ENCODE measurements around the gene PEX5.

The PEX5 gene

GRCh38 chr12:7158781-7159609 is 30.5 kb upstream of the PEX5 start:
- Histone ChIP-seq H3K27ac (ENCODE audit: low read depth, low read length) (peak overlapping the region; percentile 54), H3K9ac (ENCODE audit: low read length in 5 of 5) (no peak overlapping the region), H3K4me3 (ENCODE audit: low read depth in 1 of 5, low read length in 5 of 5) (no peak overlapping the region), H3K4me1 (ENCODE audit: control insufficient read depth in 5 of 5, insufficient read depth in 5 of 5, low read length in 5 of 5) (peaks cover 3 to 61% (median 53%) of the 10 kb centered on the region in 5 donors), H3K9me3 (ENCODE audit: control insufficient read depth in 5 of 5, low read length in 5 of 5) (no peaks in the 10 kb centered on the region), H3K36me3 (ENCODE audit: control insufficient read depth in 5 of 5, insufficient read depth in 5 of 5, low read length in 5 of 5) (peaks cover 0 to 22% (median 3%) of the 10 kb centered on the region in 5 donors), H3K27me3 (ENCODE audit: control insufficient read depth in 5 of 5, insufficient read depth in 4 of 5, low read length in 5 of 5) (peaks cover 0 to 7% (median 3%) of the 10 kb centered on the region in 5 donors)

- Histone ChIP-seq H3K4me1 (ENCODE audit: control insufficient read depth in 5 of 5, insufficient read depth in 5 of 5, low read length in 5 of 5) (peaks cover 3 to 54% (median 46%) of the 10 kb centered on the region in 5 donors), H3K9me3 (ENCODE audit: control insufficient read depth in 5 of 5, low read length in 5 of 5) (no peaks in the 10 kb centered on the region), H3K36me3 (ENCODE audit: control insufficient read depth in 5 of 5, insufficient read depth in 5 of 5, low read length in 5 of 5) (peaks cover 0 to 15% (median 3%) of the 10 kb centered on the region in 5 donors), H3K27ac (ENCODE audit: low read depth, low read length) (peak overlapping the region; percentile 37), H3K27me3 (ENCODE audit: control insufficient read depth in 5 of 5, insufficient read depth in 4 of 5, low read length in 5 of 5) (peaks cover 0 to 7% (median 3%) of the 10 kb centered on the region in 5 donors), H3K4me3 (ENCODE audit: low read depth in 1 of 5, low read length in 5 of 5) (no peak overlapping the region), H3K9ac (ENCODE audit: low read length in 5 of 5) (no peak overlapping the region)
Measured at GRCh38 chr12:7160183-7160582, 29.3 kb upstream of the PEX5 start.

- Histone ChIP-seq H3K9ac (ENCODE audit: low read length in 5 of 5) (no peak overlapping the region), H3K4me1 (ENCODE audit: control insufficient read depth in 5 of 5, insufficient read depth in 5 of 5, low read length in 5 of 5) (peaks cover 3 to 43% (median 36%) of the 10 kb centered on the region in 5 donors), H3K27ac (ENCODE audit: low read depth, low read length) (peak overlapping the region; percentile 73), H3K9me3 (ENCODE audit: control insufficient read depth in 5 of 5, low read length in 5 of 5) (no peaks in the 10 kb centered on the region), H3K27me3 (ENCODE audit: control insufficient read depth in 5 of 5, insufficient read depth in 4 of 5, low read length in 5 of 5) (peaks cover 0 to 7% (median 3%) of the 10 kb centered on the region in 5 donors), H3K36me3 (ENCODE audit: control insufficient read depth in 5 of 5, insufficient read depth in 5 of 5, low read length in 5 of 5) (peaks cover 0 to 12% (median 0%) of the 10 kb centered on the region in 5 donors), H3K4me3 (ENCODE audit: low read depth in 1 of 5, low read length in 5 of 5) (no peak overlapping the region)
Measured at GRCh38 chr12:7161327-7161726, 28.2 kb upstream of the PEX5 start.

GRCh38 chr12:7161811-7162210 is 27.7 kb upstream of the PEX5 start:
- H3K4me1 ChIP-seq (ENCODE audit: control insufficient read depth in 5 of 5, insufficient read depth in 5 of 5, low read length in 5 of 5): peaks cover 3 to 40% (median 36%) of the 10 kb centered on the region in 5 donors
- peaks cover 0 to 7% (median 3%) of the 10 kb centered on the region in 5 donors for H3K27me3 ChIP-seq (ENCODE audit: control insufficient read depth in 5 of 5, insufficient read depth in 4 of 5, low read length in 5 of 5)
- peak overlapping the region; percentile 73 for H3K27ac ChIP-seq (ENCODE audit: low read depth, low read length)
- H3K36me3 ChIP-seq (ENCODE audit: control insufficient read depth in 5 of 5, insufficient read depth in 5 of 5, low read length in 5 of 5): peaks cover 0 to 11% (median 0%) of the 10 kb centered on the region in 5 donors
- H3K9ac ChIP-seq (ENCODE audit: low read length in 5 of 5): no peak overlapping the region
- H3K4me3 ChIP-seq (ENCODE audit: low read depth in 1 of 5, low read length in 5 of 5): no peak overlapping the region
- no peaks in the 10 kb centered on the region for H3K9me3 ChIP-seq (ENCODE audit: control insufficient read depth in 5 of 5, low read length in 5 of 5)

- peaks cover 0 to 5% (median 1%) of the 10 kb centered on the region in 5 donors for H3K9me3 ChIP-seq (ENCODE audit: control insufficient read depth in 5 of 5, low read length in 5 of 5)
- no peak overlapping the region for H3K9ac ChIP-seq (ENCODE audit: low read length in 5 of 5)
- H3K36me3 ChIP-seq (ENCODE audit: control insufficient read depth in 5 of 5, insufficient read depth in 5 of 5, low read length in 5 of 5): peaks cover 0 to 3% (median 0%) of the 10 kb centered on the region in 5 donors
- no peak overlapping the region for H3K27ac ChIP-seq (ENCODE audit: low read depth, low read length)
- no peak overlapping the region for H3K4me3 ChIP-seq (ENCODE audit: low read depth in 1 of 5, low read length in 5 of 5)
- peaks cover 0 to 7% (median 3%) of the 10 kb centered on the region in 5 donors for H3K27me3 ChIP-seq (ENCODE audit: control insufficient read depth in 5 of 5, insufficient read depth in 4 of 5, low read length in 5 of 5)
- peaks cover 3 to 40% (median 36%) of the 10 kb centered on the region in 5 donors for H3K4me1 ChIP-seq (ENCODE audit: control insufficient read depth in 5 of 5, insufficient read depth in 5 of 5, low read length in 5 of 5)
Measured at GRCh38 chr12:7162691-7163114, 26.8 kb upstream of the PEX5 start.

- Histone ChIP-seq H3K36me3 (ENCODE audit: control insufficient read depth in 5 of 5, insufficient read depth in 5 of 5, low read length in 5 of 5) (no peaks in the 10 kb centered on the region), H3K27ac (ENCODE audit: low read depth, low read length) (no peak overlapping the region), H3K9ac (ENCODE audit: low read length in 5 of 5) (no peak overlapping the region), H3K9me3 (ENCODE audit: control insufficient read depth in 5 of 5, low read length in 5 of 5) (peaks cover 3 to 39% (median 30%) of the 10 kb centered on the region in 5 donors), H3K27me3 (ENCODE audit: control insufficient read depth in 5 of 5, insufficient read depth in 4 of 5, low read length in 5 of 5) (no peaks in the 10 kb centered on the region), H3K4me1 (ENCODE audit: control insufficient read depth in 5 of 5, insufficient read depth in 5 of 5, low read length in 5 of 5) (no peaks in the 10 kb centered on the region), H3K4me3 (ENCODE audit: low read depth in 1 of 5, low read length in 5 of 5) (no peak overlapping the region)
Measured at GRCh38 chr12:7169951-7170350, 19.5 kb upstream of the PEX5 start.

GRCh38 chr12:7171854-7172253 is 17.6 kb upstream of the PEX5 start:
- Histone ChIP-seq H3K4me3 (ENCODE audit: low read depth in 1 of 5, low read length in 5 of 5) (no peak overlapping the region), H3K9me3 (ENCODE audit: control insufficient read depth in 5 of 5, low read length in 5 of 5) (peaks cover 3 to 45% (median 30%) of the 10 kb centered on the region in 5 donors), H3K9ac (ENCODE audit: low read length in 5 of 5) (no peak overlapping the region), H3K36me3 (ENCODE audit: control insufficient read depth in 5 of 5, insufficient read depth in 5 of 5, low read length in 5 of 5) (no peaks in the 10 kb centered on the region), H3K4me1 (ENCODE audit: control insufficient read depth in 5 of 5, insufficient read depth in 5 of 5, low read length in 5 of 5) (no peaks in the 10 kb centered on the region), H3K27ac (ENCODE audit: low read depth, low read length) (no peak overlapping the region), H3K27me3 (ENCODE audit: control insufficient read depth in 5 of 5, insufficient read depth in 4 of 5, low read length in 5 of 5) (no peaks in the 10 kb centered on the region)

- Histone ChIP-seq H3K4me3 (ENCODE audit: low read depth in 1 of 5, low read length in 5 of 5) (no peak overlapping the region), H3K9ac (ENCODE audit: low read length in 5 of 5) (no peak overlapping the region), H3K36me3 (ENCODE audit: control insufficient read depth in 5 of 5, insufficient read depth in 5 of 5, low read length in 5 of 5) (no peaks in the 10 kb centered on the region), H3K9me3 (ENCODE audit: control insufficient read depth in 5 of 5, low read length in 5 of 5) (peaks cover 0 to 21% (median 7%) of the 10 kb centered on the region in 5 donors), H3K27me3 (ENCODE audit: control insufficient read depth in 5 of 5, insufficient read depth in 4 of 5, low read length in 5 of 5) (no peaks in the 10 kb centered on the region), H3K27ac (ENCODE audit: low read depth, low read length) (no peak overlapping the region), H3K4me1 (ENCODE audit: control insufficient read depth in 5 of 5, insufficient read depth in 5 of 5, low read length in 5 of 5) (no peaks in the 10 kb centered on the region)
Measured at GRCh38 chr12:7175493-7175892, 14.0 kb upstream of the PEX5 start.

GRCh38 chr12:7176595-7176994 is 12.9 kb upstream of the PEX5 start:
- H3K27ac ChIP-seq (ENCODE audit: low read depth, low read length): no peak overlapping the region
- no peak overlapping the region for H3K4me3 ChIP-seq (ENCODE audit: low read depth in 1 of 5, low read length in 5 of 5)
- H3K9me3 ChIP-seq (ENCODE audit: control insufficient read depth in 5 of 5, low read length in 5 of 5): peaks cover 0 to 13% (median 3%) of the 10 kb centered on the region in 5 donors

GRCh38 chr12:7178481-7178880 is 11.0 kb upstream of the PEX5 start:
- Histone ChIP-seq H3K4me1 (ENCODE audit: control insufficient read depth in 5 of 5, insufficient read depth in 5 of 5, low read length in 5 of 5) (no peaks in the 10 kb centered on the region), H3K27ac (ENCODE audit: low read depth, low read length) (no peak overlapping the region), H3K36me3 (ENCODE audit: control insufficient read depth in 5 of 5, insufficient read depth in 5 of 5, low read length in 5 of 5) (no peaks in the 10 kb centered on the region), H3K27me3 (ENCODE audit: control insufficient read depth in 5 of 5, insufficient read depth in 4 of 5, low read length in 5 of 5) (no peaks in the 10 kb centered on the region), H3K9ac (ENCODE audit: low read length in 5 of 5) (no peak overlapping the region), H3K4me3 (ENCODE audit: low read depth in 1 of 5, low read length in 5 of 5) (no peak overlapping the region), H3K9me3 (ENCODE audit: control insufficient read depth in 5 of 5, low read length in 5 of 5) (peaks cover 0 to 6% (median 0%) of the 10 kb centered on the region in 5 donors)

More at GRCh38 chr12:7176595-7176994, 12.9 kb upstream of the PEX5 start:
- Histone ChIP-seq H3K9ac (ENCODE audit: low read length in 5 of 5) (no peak overlapping the region), H3K4me1 (ENCODE audit: control insufficient read depth in 5 of 5, insufficient read depth in 5 of 5, low read length in 5 of 5) (no peaks in the 10 kb centered on the region), H3K36me3 (ENCODE audit: control insufficient read depth in 5 of 5, insufficient read depth in 5 of 5, low read length in 5 of 5) (no peaks in the 10 kb centered on the region), H3K27me3 (ENCODE audit: control insufficient read depth in 5 of 5, insufficient read depth in 4 of 5, low read length in 5 of 5) (no peaks in the 10 kb centered on the region)

All from subcutaneous abdominal adipose tissue (tissue), 5 donors.